Cortex of kidney (tissue), 1 donor: ENCODE measurements around the gene MRGPRE.
"Not testable (repeated sequence)": the region's sequence is repeated elsewhere in the genome, so short reads cannot be mapped to it uniquely, and the experiment has no call there.

ENCODE experiments used
- DNase-seq: peaks from one replicate; lab custom pipeline; 2025; lab: John Stamatoyannopoulos, UW

The MRGPRE gene, protein sequence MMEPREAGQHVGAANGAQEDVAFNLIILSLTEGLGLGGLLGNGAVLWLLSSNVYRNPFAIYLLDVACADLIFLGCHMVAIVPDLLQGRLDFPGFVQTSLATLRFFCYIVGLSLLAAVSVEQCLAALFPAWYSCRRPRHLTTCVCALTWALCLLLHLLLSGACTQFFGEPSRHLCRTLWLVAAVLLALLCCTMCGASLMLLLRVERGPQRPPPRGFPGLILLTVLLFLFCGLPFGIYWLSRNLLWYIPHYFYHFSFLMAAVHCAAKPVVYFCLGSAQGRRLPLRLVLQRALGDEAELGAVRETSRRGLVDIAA

DNA sequence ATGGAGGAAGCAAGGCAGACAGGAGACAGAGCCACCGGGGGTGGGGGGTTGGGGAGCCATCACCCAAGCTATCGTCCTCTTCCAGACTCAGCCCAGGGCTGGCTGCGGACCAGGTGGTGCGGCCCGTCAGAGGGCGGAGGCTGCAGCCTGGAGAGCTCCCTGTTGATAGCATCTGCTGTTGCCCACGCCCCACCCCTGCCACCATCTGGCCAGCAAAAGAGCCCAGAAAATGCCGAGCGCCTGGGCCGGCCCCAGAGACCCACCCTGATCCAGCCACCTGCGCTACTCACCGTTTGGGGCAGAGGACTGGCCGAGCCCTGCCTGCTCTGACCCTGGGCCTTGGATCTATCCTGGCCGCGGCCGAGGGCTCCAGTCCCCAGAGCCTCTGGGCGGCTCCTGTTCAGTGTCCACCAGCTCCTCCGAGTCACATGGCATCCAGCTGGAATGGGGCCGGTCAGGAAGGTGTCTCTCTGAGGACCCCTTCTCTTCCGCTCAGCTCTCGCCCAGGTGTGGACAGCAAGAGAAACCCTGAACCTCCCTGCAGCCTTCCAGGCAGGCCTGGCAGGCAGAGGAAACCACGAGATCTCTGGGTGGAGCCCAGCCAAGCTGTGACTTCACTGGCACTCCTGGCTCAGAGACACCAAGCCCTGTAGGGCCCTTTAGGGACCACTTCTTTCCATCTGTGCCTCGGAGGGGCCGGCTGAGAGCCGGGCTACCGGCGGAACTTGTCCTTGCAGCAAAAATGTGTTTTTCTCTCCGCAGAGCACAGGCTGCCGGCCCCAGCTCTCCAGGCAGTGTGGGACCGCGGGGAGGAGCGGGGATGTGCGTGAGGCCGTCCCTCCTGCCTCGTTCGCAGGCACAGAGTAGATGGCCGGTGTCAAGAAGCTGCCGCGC, at the start of gene MRGPRE:
MRGPRE (minus strand) TSS at position 567 of the 894 bp plus-strand sequence. CDS start 3,618 bp downstream, outside the sequence.
- DNase-seq = no peak

DNA sequence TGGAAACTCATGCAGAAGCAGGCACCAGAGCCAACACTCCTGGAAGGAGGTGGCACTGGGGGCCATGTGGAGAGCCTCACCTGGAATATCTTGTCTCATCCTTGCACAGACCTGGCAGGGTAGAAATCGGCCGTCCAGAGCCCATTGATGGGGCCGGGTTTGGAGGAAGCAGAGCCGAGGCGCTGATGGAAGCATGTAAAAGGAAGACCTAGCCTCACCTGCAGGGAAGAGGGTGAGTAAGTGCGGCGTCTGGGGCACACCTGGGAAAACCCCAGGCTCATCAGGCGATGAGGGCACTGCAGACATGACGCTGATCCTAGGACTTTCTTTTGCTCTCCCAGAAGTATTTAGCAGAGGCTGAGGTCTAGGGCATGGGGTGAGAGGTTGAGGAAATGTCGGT, 48.9 kb upstream of the MRGPRE start:
- DNase-seq = not testable (repeated sequence)

DNA sequence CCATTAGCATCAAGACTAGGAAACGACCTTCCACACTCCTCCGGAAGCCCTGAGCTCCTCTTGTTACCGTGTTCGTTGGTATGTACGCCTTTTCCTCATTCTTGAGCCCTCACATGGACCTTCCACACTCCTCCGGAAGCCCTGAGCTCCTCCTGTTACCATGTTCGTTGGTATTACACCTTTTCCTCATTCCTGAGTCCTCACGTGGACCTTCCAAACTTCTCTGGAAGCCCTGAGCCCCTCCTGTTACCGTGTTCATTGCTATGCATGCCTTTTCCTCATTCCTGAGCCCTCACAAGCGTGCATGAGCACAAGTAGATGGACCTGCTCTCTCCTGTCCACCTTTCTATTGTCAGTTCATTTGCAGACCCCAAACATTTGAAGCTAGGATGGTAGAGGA, 48.4 kb upstream of the MRGPRE start:
- DNase-seq = not testable (repeated sequence)

DNA sequence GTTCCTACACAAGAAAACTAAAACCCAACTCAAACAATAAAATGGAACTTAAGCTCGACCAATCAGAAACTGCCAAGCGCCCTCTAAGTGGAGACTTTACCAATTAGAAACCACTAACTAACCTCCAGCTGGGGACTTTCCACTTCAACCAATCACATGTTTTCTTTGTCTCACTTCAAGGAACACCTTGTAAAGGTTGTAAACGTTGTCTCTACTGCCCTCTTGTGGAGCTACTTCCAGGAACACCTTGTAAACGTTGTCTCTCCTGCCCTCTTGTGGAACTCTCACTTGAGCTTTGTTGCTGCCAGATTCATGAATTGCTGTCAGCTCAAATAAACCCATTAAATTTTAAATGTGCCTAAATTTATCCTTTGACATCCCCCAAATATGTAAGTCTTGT, 46.7 kb upstream of the MRGPRE start:
- DNase-seq = not testable (repeated sequence)

DNA sequence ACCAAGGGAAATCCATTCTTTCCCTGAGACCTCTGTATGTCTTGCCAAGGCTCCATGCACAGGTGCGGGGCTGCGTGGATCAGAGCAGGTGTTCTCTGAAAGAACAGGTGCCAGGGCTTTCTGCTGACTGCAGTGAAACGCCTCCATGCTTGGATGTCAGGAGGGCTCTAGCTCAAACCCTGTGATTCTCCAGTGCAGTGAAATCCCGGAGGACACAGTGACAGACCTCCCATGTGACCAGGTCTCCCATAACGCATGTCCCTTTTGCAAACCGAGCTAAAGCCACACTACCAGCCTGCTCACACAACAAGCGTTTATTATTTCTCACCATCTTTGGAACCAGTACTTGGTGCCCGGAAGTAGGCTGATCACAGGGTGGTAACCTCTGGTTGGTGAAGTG, 41.4 kb upstream of the MRGPRE start:
- not testable (repeated sequence) for DNase-seq

DNA sequence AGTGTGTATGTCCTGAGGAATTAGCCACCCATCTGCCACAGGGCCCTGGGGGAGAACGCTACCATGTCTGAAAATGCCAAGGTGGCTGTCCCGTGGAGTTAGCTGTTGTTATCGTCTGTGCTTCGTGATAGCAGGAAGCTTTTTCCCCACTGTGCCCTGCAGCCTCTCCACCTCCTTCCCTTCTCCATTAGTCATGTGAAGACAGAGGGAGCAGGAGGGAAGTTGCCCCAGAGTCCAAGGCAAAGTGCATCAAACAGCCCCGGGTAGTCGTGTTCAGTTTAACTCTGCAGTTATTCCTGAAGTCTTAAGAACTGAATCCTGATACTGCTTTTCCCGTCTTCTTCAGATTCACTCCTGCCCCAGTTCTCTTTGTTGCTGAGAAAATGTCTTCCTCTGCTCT, 30.3 kb upstream of the MRGPRE start:
- not testable (repeated sequence) for DNase-seq

DNA sequence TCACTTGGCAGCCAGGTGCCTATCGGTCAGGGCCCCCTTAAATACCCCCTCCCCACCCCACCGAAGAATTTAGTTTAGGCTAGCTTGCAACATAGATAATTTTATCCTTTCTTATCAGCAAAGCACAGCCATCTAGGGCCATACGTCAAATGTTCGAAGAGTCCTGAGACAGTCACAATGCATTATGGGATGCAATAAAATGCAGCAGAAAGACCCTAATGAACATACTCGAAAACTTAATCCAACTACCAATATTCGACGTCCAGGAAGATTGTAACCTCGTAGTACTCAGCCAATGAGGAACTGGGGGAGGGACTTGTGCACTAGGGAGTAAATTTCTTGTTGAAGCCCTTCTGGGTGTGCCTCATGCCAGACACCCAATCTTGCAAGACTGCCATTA, 29.6 kb upstream of the MRGPRE start:
- DNase-seq = not testable (repeated sequence)

DNA sequence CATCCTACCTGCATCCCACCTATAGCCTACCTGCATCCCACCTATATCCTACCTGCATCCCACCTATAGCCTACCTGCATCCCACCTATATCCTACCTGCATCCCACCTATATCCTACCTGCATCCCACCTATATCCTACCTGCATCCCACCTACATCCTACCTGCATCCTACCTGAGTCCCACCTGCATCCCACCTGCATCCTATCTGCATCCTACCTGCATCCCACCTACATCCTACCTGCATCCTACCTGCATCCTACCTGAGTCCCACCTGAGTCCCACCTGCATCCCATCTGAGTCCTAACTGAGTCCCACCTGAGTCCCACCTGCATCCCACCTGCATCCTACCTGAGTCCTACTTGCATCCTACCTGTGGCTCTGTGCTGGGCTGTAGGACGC, 25.3 kb upstream of the MRGPRE start:
- not testable (repeated sequence) for DNase-seq

DNA sequence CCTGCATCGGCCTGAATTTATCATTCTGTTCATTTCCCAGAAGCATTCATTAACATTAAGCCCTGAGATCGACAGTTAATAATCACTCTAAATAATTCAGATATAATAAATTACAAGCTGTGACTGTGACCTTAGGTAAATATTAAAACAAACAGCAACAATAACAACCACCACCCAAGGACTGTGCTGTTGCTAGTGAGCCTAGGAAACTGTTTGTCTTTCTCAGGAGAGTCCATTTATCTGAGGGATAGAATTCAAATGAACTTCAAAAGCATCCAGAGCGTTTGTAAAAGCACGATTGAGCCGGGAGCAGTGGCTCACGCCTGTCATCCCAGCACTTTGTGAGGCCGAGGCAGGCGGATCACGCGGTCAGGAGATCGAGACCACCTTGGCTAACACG, 23.0 kb upstream of the MRGPRE start:
- not testable (repeated sequence) for DNase-seq

DNA sequence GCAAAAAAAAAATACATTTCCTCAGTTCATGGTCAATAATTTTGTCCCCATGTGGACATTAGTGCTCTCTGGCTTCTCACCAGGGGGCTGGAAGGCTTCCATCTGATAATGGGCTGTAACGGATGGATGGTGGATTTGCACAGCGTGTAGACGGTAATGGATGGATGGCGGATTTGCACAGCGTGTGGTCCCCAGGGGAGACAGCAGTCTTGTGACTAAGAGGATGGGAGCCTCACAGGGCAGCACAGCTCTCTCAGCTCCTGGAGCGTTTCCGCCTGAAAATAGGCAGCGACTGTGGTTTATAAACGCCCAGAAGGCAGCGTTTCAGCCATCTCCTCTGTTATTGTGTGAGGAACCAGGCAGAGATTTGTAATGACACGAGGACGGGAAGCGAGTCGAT, 22.6 kb upstream of the MRGPRE start:
- not testable (repeated sequence) for DNase-seq

DNA sequence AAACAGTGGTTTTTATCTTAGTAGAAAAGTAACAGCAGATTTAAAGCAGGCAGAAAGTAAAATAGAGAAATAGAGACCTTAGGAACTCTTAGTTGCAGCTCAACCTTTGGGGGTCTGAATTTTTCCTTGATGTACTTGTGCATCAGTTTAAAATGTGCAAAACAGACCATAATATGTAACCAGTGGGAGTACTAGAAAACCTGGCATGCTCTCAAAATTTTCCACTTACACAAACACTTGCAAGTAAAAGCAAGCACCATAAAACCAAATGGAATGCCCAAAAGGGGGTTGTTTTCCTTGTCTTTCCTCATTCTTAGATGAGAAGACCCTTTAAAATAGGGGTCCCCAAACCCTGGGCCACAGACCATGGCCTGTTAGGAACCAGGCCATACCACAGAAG, 12.9 kb upstream of the MRGPRE start:
- DNase-seq = no peak

DNA sequence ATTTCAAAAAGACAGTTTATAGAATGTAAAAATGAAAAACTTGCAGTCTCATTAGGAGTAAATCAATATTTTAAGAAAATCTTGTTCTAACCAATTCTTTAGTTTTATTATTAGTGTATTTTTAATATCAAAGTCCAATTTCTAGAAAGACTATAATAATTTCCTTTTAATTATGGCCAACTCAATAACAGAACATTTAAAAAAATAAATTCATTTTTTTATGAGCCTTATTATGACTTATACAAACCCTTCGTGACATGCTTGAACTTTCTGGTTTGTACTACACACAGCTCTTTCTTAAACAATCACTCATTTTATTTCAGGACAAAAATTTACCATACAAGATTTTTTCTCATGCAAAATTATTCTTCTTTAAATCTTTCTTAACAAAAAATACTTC, 11.7 kb upstream of the MRGPRE start:
- no peak for DNase-seq

DNA sequence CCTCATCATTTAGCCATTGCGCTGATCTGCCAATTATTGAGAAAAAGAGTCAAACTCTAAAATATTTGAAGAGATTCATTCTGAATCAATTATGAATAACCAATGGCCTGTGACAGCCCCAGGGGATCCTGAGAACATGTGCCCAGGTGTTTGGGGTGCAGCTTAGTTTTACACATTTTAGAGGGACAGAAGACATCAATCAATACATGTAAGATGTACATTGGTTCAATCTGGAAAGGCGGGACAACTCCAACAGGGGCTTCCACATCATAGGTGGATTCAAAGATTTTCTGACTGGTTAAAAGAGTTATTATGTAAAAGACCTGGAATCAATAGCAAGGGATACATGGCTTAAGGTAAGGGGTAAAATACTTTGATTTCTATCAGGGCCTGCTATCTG, 4.9 kb upstream of the MRGPRE start:
- no peak for DNase-seq

DNA sequence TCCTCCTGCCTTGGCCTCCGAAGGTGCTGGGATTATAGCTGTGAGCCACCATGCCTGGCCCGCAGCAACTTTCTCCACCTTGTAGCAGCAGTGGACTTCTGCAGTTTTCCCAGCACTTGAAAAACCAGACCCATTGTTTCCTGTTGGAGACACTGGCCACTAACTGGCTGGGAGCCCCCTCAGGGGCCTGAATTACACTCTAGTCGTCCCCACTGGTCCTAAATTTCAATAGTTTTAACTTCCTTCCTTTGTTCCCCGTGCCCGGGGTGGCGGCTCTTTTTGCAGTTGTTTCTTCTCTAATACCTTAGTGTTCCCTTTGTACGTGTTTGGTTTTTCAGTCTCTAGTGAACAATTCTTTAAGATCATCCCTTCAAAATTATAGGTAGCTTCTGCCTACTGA, 2.6 kb upstream of the MRGPRE start:
- no peak for DNase-seq

DNA sequence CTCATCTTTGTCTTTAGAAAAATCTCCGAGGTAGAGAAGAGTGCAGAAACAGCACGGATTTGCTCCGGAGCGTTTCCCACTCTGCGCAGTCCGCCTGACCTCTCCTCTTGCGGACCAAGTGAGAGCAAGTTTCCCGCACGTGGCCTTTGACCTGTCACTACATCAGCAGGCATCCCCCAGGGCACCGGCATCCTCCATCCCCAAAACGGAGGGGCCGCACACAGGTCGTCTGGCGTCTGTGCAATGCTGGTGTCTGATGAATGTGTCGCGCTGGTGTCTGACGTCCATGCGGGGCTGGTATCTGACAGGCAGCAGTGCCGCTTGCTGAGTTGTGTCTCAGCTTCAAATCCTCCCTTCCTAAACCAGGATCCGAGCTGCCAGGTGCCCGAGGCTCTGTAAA, 739 bp upstream of the MRGPRE start:
- DNase-seq = no peak

DNA sequence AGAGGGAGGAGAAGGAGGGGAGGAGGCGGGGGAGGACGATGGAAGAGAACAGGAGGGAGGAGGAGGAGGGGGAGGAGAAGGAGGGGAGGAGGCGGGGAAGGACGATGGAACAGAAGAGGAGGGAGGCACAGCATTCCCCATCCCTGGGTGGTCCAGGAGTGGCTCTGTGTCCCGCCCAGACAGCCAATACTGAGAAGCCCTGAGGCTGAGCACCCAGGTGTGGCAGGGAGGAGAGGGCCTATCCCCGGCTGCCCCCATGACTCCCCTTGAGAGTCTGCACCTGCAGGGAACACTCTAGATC, 717 bp downstream of the MRGPRE start:
- DNase-seq = no peak

DNA sequence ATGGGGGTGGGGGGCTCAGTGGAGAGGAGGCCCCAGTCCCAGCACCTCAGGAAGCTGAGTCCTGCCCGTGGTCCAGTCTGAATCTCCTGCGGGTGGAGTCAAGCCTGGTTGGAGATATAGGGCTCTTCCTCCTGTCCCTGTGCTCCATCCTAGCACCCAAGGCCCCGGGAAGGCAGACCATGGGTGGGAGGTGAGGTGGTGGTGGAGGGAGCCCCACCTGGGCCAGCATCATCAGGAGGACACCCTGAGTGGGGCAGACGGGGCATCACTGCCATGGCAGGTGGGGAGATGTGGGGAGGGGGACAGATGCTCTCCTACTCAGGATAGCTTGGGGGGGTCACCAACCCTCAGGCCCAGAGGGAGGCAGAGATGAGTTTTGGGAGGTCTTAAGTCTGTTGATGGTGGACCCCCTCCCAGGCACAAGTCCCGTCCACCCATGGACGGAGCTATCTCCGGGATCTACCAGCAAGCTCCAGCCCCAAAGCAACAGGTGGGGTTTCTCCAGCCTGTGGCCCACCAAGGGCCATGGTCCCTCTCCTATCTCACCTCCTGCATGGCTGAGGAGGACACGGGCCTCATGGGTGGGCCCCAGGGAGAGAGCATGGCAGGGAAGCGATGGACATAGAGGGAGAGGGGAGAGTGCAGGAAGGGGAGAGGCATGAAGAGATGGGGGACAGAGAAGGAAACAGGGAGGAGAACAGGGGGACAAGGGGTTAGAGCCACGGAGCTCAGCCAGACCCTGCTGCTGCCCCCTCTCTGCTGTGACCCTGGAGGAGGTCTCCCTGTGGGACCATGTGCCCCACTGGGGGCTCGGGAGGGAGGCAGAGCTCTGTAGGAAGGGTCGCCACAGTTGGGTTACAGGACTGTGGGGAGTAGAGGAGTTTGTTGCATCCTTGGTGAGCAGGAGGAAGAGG, 1.3 kb downstream of the MRGPRE start:
- no peak for DNase-seq

DNA sequence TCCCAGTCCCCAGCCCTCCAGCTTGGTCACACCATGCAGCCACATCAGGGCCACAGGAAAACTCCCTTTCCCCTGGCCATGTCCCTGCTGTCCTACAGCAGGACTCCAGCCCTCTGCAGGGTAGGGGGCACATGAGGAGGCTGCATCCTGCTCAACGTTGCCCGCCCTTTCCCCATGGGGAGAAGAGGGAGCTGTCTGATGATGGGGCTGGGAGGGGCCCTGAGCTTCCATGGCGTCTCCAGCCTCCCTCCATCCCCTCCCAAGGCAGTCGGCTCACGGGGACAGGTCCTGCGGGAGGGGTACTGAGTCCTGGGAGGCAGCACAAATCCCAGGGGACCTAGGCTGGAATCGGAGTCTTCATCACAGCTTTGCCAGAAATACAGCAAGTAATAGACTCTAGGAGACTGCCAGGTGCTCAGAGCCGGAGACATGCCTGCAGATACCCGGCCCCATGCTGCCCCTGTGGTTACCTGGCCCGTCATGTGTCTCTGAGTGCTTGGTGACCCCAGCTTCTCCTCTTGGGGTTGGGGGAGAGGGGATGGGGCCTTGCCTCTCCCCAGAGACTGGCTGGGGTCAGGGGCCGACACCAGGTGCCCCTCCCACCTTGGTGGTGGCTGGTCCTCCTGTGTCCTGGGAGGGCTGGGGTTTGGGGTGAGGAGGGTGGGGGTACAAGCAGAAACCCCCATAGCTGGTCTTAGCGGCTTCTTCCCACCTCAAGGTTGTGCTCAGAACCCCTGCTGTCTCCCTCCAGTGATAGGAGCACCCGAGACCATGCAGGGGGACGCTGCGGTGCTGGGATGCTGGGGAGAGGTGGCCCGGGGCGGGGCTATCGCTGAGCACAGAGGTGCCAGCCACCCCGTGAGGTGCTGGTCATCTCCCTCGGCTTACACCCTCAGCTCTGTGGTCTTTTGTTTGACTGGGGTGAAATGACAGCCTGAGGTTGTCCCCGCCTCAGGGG, 2.3 kb downstream of the MRGPRE start:
- no peak for DNase-seq

DNA sequence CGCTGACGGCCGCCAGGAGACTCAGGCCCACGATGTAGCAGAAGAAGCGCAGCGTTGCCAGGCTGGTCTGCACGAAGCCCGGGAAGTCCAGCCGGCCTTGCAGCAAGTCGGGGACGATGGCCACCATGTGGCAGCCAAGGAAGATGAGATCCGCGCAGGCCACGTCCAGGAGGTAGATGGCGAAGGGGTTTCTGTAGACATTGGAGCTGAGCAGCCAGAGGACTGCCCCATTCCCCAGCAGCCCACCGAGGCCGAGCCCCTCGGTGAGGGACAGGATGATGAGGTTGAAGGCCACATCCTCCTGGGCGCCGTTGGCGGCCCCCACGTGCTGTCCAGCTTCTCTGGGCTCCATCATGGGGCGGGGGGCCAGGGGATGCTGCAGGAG, 3.8 kb downstream of the MRGPRE start:
- no peak for DNase-seq

DNA sequence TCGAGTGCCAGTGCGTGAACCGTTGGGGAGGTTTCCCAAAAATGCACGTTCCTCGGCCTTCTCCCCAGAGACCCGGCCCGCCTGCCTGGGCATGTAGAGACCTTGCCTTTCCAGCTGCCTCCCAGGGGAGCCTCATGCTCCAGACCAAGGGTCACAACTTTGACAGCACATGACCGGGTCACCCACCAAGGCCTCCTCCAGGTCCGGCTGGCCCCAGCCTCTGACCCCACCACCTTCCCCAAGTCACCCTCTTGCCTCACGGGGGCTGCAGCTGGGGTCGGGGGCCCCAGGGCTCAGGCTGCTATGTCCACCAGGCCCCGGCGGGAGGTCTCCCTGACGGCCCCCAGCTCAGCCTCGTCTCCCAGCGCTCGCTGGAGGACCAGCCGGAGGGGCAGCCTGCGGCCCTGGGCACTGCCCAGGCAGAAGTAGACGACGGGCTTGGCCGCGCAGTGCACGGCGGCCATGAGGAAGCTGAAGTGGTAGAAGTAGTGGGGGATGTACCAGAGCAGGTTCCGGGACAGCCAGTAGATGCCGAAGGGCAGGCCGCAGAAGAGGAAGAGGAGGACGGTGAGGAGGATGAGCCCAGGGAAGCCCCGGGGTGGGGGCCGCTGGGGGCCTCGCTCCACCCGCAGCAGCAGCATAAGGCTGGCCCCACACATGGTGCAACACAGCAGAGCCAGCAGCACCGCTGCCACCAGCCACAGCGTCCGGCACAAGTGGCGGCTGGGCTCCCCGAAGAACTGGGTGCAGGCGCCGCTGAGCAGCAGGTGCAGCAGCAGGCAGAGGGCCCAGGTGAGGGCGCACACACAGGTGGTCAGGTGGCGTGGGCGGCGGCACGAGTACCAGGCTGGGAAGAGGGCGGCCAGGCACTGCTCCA, 4.4 kb downstream of the MRGPRE start:
- no peak for DNase-seq
